SK-N-SH treated with all-trans-retinoic acid at 6 μM for 48 hours (cell line): ENCODE measurements around the gene ZC2HC1C.

ENCODE experiments used
- ATAC-seq: fragments of 200-7000 bp; cut with Tn5 transposase; 3 replicates; pipeline ENCODE4 v1.9.1; 2020; ENCODE audit warnings: mild to moderate bottlenecking, moderate library complexity
- ARNTL ChIP-seq: fragments of 450-650 bp; formaldehyde crosslinking; IDR thresholded peaks from 2 replicates; pipeline ENCODE4 v1.5.0; 2020; ENCODE audit warnings: low read depth, mild to moderate bottlenecking, moderate library complexity, borderline replicate concordance
- BACH2 ChIP-seq: fragments of 250-450 bp; sonication (Bioruptor Pico); IDR thresholded peaks from 2 replicates; pipeline ENCODE4 v1.9.0; 2021; ENCODE audit warnings: mild to moderate bottlenecking, borderline replicate concordance
- CREB5 ChIP-seq: fragments of 250-450 bp; sonication (Bioruptor Pico); IDR thresholded peaks from 2 replicates; pipeline ENCODE4 v1.5.1; 2020; ENCODE audit warnings: low read depth, mild to moderate bottlenecking, moderate library complexity
- CSDC2 ChIP-seq: fragments of 250-450 bp; sonication (Bioruptor Pico); IDR thresholded peaks from 2 replicates; pipeline ENCODE4 v1.5.0; 2020; ENCODE audit warnings: mild to moderate bottlenecking, moderate library complexity
- CSRNP3 ChIP-seq: fragments of 250-450 bp; sonication (Bioruptor Pico); IDR thresholded peaks from 2 replicates; pipeline ENCODE4 v1.5.1; 2021; ENCODE audit warnings: mild to moderate bottlenecking, moderate library complexity
- ESRRG ChIP-seq: fragments of 250-450 bp; sonication (Bioruptor Pico); IDR thresholded peaks from 2 replicates; pipeline ENCODE4 v1.6.1; 2021; ENCODE audit warnings: mild to moderate bottlenecking
- GLIS3 ChIP-seq: fragments of 250-450 bp; sonication (Bioruptor Pico); IDR thresholded peaks from 2 replicates; pipeline ENCODE4 v1.5.0; 2020; ENCODE audit warnings: mild to moderate bottlenecking, moderate library complexity
- OSR1 ChIP-seq: fragments of 250-450 bp; sonication (Bioruptor Pico); IDR thresholded peaks from 2 replicates; pipeline ENCODE4 v1.8.0; 2022; ENCODE audit warnings: moderate library complexity, mild to moderate bottlenecking, inconsistent platforms
- PATZ1 ChIP-seq: fragments of 250-450 bp; sonication (Bioruptor Pico); IDR thresholded peaks from 2 replicates; pipeline ENCODE4 v1.8.0; 2020; ENCODE audit warnings: mild to moderate bottlenecking, moderate library complexity, borderline replicate concordance
- POU6F1 ChIP-seq: fragments of 250-450 bp; sonication (Bioruptor Pico); IDR thresholded peaks from 2 replicates; pipeline ENCODE4 v1.8.0; 2021; ENCODE audit warnings: low read depth, mild to moderate bottlenecking, moderate library complexity, borderline replicate concordance
- PPARA ChIP-seq: fragments of 250-450 bp; sonication (Bioruptor Pico); IDR thresholded peaks from 2 replicates; pipeline ENCODE4 v1.5.0; 2020; ENCODE audit warnings: mild to moderate bottlenecking, borderline replicate concordance
- RARB ChIP-seq: fragments of 250-450 bp; sonication (Bioruptor Pico); IDR thresholded peaks from 2 replicates; pipeline ENCODE4 v1.8.0; 2021; ENCODE audit warnings: mild to moderate bottlenecking, moderate library complexity
- SNAI2 ChIP-seq: fragments of 250-450 bp; sonication (Bioruptor Pico); IDR thresholded peaks from 2 replicates; pipeline ENCODE4 v1.5.0; 2020; ENCODE audit warnings: mild to moderate bottlenecking, moderate library complexity
- TCF4 ChIP-seq: fragments of 250-450 bp; sonication (Bioruptor Pico); IDR thresholded peaks from 2 replicates; pipeline ENCODE4 v1.8.0; 2021; ENCODE audit warnings: mild to moderate bottlenecking, moderate library complexity, borderline replicate concordance
- TOX ChIP-seq: fragments of 250-450 bp; sonication (Bioruptor Pico); IDR thresholded peaks from 2 replicates; pipeline ENCODE4 v1.8.0; 2021; ENCODE audit warnings: mild to moderate bottlenecking, moderate library complexity, borderline replicate concordance
- ZC3H10 ChIP-seq: fragments of 250-450 bp; sonication (Bioruptor Pico); IDR thresholded peaks from 2 replicates; pipeline ENCODE4 v1.5.1; 2021; ENCODE audit warnings: mild to moderate bottlenecking, moderate library complexity
- ZFP3 ChIP-seq: fragments of 250-450 bp; sonication (Bioruptor Pico); IDR thresholded peaks from 2 replicates; pipeline ENCODE4 v1.5.0; 2020; ENCODE audit warnings: mild to moderate bottlenecking, moderate library complexity
- ZFP30 ChIP-seq: fragments of 450-650 bp; formaldehyde crosslinking; IDR thresholded peaks from 2 replicates; pipeline ENCODE4 v1.5.0; 2022; ENCODE audit warnings: mild to moderate bottlenecking, moderate library complexity
- ZNF565 ChIP-seq: fragments of 450-650 bp; formaldehyde crosslinking; conservative IDR thresholded peaks from 2 replicates; pipeline ENCODE4 v1.5.0; 2020; ENCODE audit warnings: low read depth, mild to moderate bottlenecking, moderate library complexity
- ZNF70 ChIP-seq: fragments of 450-650 bp; formaldehyde crosslinking; IDR thresholded peaks from 2 replicates; pipeline ENCODE4 v1.5.0; 2020; ENCODE audit warnings: mild to moderate bottlenecking, moderate library complexity
- ZNF8 ChIP-seq: fragments of 450-650 bp; formaldehyde crosslinking; IDR thresholded peaks from 2 replicates; pipeline ENCODE4 v1.5.0; 2020; ENCODE audit warnings: mild to moderate bottlenecking, moderate library complexity

Gene ZC2HC1C

GRCh38 chr14:75077794-75078193 is 8.4 kb downstream of the ZC2HC1C start:
- TF ChIP-seq ARNTL (CRISPR knock-in tag) (no peak), ESRRG (CRISPR knock-in tag) (0 out of 2 replicates have a peak, but pooled peaks have one; percentile 18)
- TF ChIP-seq, all 23 proteins: peak for 1
- peak; percentile 88 for ATAC-seq

- TF ChIP-seq TOX (CRISPR knock-in tag), result no peak
- no peak for TF ChIP-seq ARNTL (CRISPR knock-in tag)
- no peak for TF ChIP-seq PATZ1 (CRISPR knock-in tag)
- no peak for TF ChIP-seq SNAI2 (CRISPR knock-in tag)
- TF ChIP-seq CSDC2 (CRISPR knock-in tag), result no peak
- no peak for TF ChIP-seq ZC3H10 (CRISPR knock-in tag)
- no peak for TF ChIP-seq GLIS3 (CRISPR knock-in tag)
- TF ChIP-seq TCF4, result no peak
- TF ChIP-seq ZFP30, result no peak
- no peak for TF ChIP-seq ZNF565 (CRISPR knock-in tag)
- no peak for ATAC-seq
These were observed 10.1 kb downstream of the ZC2HC1C start for GRCh38 chr14:75079521-75079920.

GRCh38 chr14:75081660-75082229 is 12.3 kb downstream of the ZC2HC1C start:
- no peak for TF ChIP-seq POU6F1 (CRISPR knock-in tag)
- no peak for ATAC-seq

- TF ChIP-seq OSR1 (CRISPR knock-in tag) (no peak), ARNTL (CRISPR knock-in tag) (no peak), ZFP30 (no peak), GLIS3 (CRISPR knock-in tag) (no peak), CSRNP3 (no peak), RARB (CRISPR knock-in tag) (no peak), ZNF565 (CRISPR knock-in tag) (no peak), BACH2 (CRISPR knock-in tag) (no peak), SNAI2 (CRISPR knock-in tag) (no peak), ESRRG (CRISPR knock-in tag) (no peak), POU6F1 (CRISPR knock-in tag) (no peak), TCF4 (no peak), ZFP3 (CRISPR knock-in tag) (no peak), TOX (CRISPR knock-in tag) (no peak), PPARA (CRISPR knock-in tag) (no peak), CREB5 (no peak), ZC3H10 (CRISPR knock-in tag) (no peak), ZNF8 (CRISPR knock-in tag) (no peak), ZNF70 (no peak), CSDC2 (CRISPR knock-in tag) (no peak)
- ATAC-seq, result no peak
These were observed 13.8 kb downstream of the ZC2HC1C start for GRCh38 chr14:75083271-75083670.
